Activated CD4-positive, alpha-beta T cell treated with anti-CD3 and anti-CD28 coated beads, Interleukin-2, amount 50 U/mL, for 48 hours (primary cell): ENCODE data around the gene SNX24.
"Not testable (repeated sequence)": the region's sequence is repeated elsewhere in the genome, so short reads cannot be mapped to it uniquely, and the experiment has no call there.

Experiments
- DNase-seq, 2 experiments: peaks; one replicate each; pipeline ENCODE4 v3.0.0-alpha.2; 2020

The SNX24 gene

GRCh38 chr5:122874179-122874875 is 28.9 kb downstream of the SNX24 start:
- no peak for DNase-seq

- no peak for DNase-seq
Observed at GRCh38 chr5:122877518-122877917, 32.1 kb downstream of the SNX24 start.

GRCh38 chr5:122879076-122879475 is 33.7 kb downstream of the SNX24 start:
- DNase-seq: no peak

GRCh38 chr5:122880170-122880689 is 34.8 kb downstream of the SNX24 start:
- DNase-seq: no peak

GRCh38 chr5:122880749-122881148 is 35.3 kb downstream of the SNX24 start:
- DNase-seq: peak; percentile 14 to 35

- peak in 1 of 2 experiments; percentile 8 for DNase-seq
Observed at GRCh38 chr5:122882831-122883230, 37.4 kb downstream of the SNX24 start.

GRCh38 chr5:122885045-122885517 is 39.7 kb downstream of the SNX24 start:
- no peak for DNase-seq

GRCh38 chr5:122885891-122886290 is 40.5 kb downstream of the SNX24 start:
- DNase-seq: no peak

GRCh38 chr5:122895141-122895540 is 49.7 kb downstream of the SNX24 start:
- DNase-seq: no peak

- no peak for DNase-seq
Observed at GRCh38 chr5:122896598-122897282, 51.3 kb downstream of the SNX24 start.

- no peak for DNase-seq
Observed at GRCh38 chr5:122897283-122897602, 51.8 kb downstream of the SNX24 start.

- DNase-seq: no peak
Observed at GRCh38 chr5:122901346-122901745, 55.9 kb downstream of the SNX24 start.

- no peak for DNase-seq
Observed at GRCh38 chr5:122902263-122902662, 56.9 kb downstream of the SNX24 start.

- DNase-seq: no peak
Observed at GRCh38 chr5:122906768-122907167, 61.4 kb downstream of the SNX24 start.

- DNase-seq: no peak
Observed at GRCh38 chr5:122907276-122907675, 61.9 kb downstream of the SNX24 start.

- no peak for DNase-seq
Observed at GRCh38 chr5:122908108-122908507, 62.7 kb downstream of the SNX24 start.

GRCh38 chr5:122908662-122909061 is 63.2 kb downstream of the SNX24 start:
- DNase-seq: no peak

- DNase-seq: no peak
Observed at GRCh38 chr5:122909470-122910100, 64.2 kb downstream of the SNX24 start.

- DNase-seq: not testable (repeated sequence)
Observed at GRCh38 chr5:122913436-122913835, 68.0 kb downstream of the SNX24 start.

GRCh38 chr5:122915717-122916461 is 70.5 kb downstream of the SNX24 start:
- DNase-seq: no peak

GRCh38 chr5:122916490-122916889 is 71.1 kb downstream of the SNX24 start:
- no peak for DNase-seq

GRCh38 chr5:122919969-122920368 is 74.6 kb downstream of the SNX24 start:
- no peak for DNase-seq

GRCh38 chr5:122921826-122922225 is 76.4 kb downstream of the SNX24 start:
- no peak for DNase-seq
